SIG-M5 treated with dmso at 0.1 percent for 504 hours (cell line): Measurements from ENCODE around the gene CLGN.
A peak's percentile ranks its signal among the peaks of the same experiment; 100 is the strongest.
"Not testable (repeated sequence)": the region's sequence is repeated elsewhere in the genome, so short reads cannot be mapped to it uniquely, and the experiment has no call there.

Experiments
- DNase-seq: peaks from one replicate; lab custom pipeline; 2025; ENCODE audit not compliant: unreplicated experiment; lab: John Stamatoyannopoulos, UW

CLGN gene, protein sequence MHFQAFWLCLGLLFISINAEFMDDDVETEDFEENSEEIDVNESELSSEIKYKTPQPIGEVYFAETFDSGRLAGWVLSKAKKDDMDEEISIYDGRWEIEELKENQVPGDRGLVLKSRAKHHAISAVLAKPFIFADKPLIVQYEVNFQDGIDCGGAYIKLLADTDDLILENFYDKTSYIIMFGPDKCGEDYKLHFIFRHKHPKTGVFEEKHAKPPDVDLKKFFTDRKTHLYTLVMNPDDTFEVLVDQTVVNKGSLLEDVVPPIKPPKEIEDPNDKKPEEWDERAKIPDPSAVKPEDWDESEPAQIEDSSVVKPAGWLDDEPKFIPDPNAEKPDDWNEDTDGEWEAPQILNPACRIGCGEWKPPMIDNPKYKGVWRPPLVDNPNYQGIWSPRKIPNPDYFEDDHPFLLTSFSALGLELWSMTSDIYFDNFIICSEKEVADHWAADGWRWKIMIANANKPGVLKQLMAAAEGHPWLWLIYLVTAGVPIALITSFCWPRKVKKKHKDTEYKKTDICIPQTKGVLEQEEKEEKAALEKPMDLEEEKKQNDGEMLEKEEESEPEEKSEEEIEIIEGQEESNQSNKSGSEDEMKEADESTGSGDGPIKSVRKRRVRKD

DNA sequence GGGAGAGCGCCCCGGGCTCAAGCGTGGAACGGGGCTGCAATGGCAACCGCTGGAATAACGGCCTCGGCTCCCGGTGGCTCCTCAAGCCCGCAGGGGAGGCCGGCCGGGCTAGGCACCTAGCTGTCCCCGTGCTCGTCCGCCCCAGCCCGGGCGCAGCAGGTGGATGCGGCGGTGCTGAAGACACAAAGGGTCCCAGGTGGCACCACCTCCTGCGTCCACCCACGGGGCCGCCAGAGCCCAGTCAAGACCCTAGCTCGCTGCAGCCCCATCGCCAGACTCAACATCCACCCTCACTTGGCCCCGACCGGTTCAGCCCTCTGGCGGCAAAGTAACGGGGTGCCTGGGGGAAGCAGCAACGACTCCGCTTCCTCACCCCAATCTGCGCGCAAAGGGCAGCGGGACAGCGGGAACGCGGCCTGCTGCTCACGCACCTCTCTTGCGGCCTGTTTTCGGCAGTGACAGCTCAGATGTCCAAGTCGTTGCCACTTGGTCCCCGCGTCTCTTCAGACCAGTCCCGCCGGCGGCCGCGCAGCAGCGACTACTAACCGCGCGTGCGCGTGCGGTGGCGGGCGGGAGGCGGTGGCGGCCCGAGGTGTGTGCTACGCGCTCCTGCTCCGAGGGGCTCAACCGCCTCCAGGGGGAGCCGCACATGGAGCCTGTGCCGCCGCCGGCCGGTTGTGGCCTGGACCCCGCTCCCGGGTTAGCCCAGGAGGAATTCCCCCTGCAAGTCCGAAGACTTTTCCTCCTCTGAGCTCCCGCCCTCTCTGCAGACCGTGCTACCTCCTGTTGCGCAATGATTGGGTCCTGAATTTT lies at the start of gene CLGN:
CLGN (minus strand) TSS at position 543 of the 813 bp plus-strand sequence. CDS start 14,570 bp downstream, outside the sequence.
- peak; percentile 60 for DNase-seq

DNA sequence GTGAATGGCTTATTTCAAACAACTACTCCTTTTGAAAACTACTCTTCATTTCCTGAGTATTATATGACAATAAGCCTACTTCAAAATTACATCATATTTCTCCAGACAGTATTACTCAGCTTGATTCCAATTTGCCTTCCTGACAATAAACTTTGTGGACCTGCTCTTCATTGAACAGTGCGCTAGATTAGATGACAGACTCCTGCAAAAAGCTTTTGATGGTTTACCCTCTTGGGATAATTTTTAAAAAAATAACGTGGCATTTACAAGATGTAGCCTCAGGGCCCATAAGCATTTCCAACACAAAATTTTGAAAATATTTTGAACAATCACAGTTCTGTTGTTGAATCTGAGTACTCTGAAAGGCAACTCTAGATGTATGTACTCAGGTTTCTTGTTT lies 44.7 kb upstream of the CLGN start:
- no peak for DNase-seq

- no peak for DNase-seq
Measured at GRCh38 chr4:140469791-140470733, 42.6 kb upstream of the CLGN start.

GRCh38 chr4:140466146-140466545 lies 38.7 kb upstream of the CLGN start:
- DNase-seq: no peak

DNA sequence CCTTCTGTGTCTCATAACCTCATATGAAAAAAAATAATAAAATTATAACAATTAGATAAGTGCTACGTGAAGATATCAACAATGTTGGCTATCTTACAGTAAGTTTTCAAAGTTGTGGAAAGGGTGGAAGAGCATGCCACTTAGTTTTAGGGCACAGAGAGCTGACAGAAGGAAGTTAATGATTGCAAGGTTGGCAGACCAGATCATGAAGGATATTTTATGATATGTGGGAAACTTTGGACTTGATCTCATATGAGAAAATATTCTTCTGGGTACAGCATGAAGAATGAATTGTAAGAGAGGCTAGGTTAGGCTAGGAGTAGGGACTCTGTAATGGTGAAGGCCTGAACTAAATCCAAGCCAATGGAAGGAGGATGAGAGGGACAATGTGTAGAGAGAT lies 36.2 kb upstream of the CLGN start:
- DNase-seq: no peak

GRCh38 chr4:140463182-140463581 lies 35.7 kb upstream of the CLGN start:
- no peak for DNase-seq

DNA sequence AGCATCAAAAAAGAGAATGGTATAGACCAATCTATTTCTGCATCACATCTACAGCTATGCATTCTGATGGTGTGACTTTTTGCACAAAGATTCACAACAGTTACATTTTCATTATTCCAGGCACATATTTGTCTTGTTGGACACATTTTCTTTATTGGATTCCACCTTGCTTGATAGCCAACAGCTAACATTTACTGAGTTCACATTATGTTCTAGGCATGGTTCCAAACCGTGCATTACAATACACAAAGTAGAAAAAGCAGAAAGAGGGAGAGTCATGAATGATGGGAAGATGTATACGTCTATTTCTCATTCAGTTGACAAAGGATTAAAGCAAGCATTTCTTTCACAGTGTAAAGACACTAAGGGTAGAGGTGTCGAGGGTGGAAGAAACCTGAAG lies 22.9 kb upstream of the CLGN start:
- no peak for DNase-seq

DNA sequence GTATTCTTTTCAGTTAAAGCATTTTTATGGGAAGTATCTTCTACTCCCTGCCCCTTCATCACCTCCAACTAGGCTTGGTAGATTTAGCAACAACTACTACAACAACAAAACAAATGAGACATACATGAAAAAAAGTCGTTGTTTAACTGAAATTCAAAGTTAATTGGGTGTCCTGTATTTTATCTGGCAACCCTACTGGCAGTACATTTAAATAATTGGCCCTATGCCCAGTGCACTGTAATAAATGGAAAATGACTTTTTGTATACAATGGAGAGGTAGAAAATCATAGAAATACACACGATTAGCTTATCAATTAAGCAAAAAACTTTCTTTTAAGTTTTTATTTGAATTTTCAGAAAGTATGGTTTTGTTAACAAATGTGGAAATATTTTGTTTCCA lies 21.4 kb upstream of the CLGN start:
- no peak for DNase-seq

- DNase-seq: no peak
Measured at GRCh38 chr4:140448162-140448561, 20.7 kb upstream of the CLGN start.

DNA sequence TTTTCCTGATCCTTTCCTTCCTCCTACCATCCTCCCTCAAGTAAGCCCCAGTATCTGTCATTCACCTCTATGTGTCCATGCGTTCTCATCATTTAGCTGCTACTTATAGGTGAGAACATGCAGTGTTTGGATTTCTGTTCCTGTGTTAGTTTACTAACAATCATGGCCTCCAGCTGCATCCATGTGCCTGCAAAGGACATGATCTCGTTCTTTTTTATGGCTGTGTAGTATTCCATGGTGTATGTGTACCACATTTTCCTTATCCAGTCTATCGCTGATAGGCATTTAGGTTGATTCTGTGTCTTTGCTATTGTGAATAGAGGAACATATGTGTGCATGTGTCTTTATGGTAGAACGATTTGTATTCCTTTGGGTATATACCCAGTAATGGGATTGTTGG lies 16.9 kb upstream of the CLGN start:
- DNase-seq: not testable (repeated sequence)

- DNase-seq: no peak
Measured at GRCh38 chr4:140439644-140440142, 12.2 kb upstream of the CLGN start.

GRCh38 chr4:140427919-140428471 lies 547 bp upstream of the CLGN start:
- DNase-seq: peak; percentile 33

DNA sequence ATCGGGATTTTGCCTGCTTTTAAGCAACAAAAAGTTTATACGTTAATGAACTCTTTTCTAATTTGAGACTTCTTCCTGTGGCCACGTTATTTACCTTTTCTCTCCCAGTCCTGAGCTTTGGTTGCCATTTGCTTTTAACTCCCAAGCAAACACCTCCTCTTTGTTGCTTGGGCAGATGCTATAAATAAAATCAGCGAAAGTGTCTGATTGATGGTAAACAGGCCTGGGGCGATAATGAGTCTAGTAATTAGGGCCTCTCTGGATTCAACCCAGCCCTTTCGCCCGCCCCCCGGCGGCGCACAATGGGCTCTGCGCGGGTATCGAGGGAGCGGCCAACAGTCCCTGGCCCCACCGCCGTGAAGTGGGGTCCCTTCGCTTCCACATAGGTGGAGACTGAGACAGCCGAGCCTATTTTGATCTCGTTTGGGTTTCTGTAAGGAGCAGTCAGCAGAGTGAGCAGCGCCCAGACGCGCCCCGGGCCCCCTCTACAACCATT lies 790 bp downstream of the CLGN start:
- no peak for DNase-seq

DNA sequence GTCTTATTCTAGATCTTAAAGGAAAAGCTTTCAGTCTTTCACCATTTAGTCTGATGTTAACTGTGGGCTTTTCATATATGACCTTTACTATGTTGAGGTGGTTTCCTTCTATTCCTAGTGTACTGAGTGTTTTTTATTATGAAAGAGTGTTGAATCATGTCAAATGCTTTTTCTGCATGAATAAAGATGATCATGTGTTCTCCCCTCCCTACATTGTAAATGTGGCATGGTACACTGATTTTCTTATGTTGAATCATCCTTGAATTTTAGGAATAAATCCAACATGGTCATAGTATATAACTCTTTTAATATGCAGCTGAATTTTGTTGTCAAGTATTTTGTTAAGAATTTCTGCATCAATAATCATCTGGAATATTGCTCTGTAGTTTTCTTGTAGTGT lies 4.3 kb downstream of the CLGN start:
- DNase-seq: no peak

- not testable (repeated sequence) for DNase-seq
Measured at GRCh38 chr4:140413130-140413969, 14.1 kb downstream of the CLGN start.

DNA sequence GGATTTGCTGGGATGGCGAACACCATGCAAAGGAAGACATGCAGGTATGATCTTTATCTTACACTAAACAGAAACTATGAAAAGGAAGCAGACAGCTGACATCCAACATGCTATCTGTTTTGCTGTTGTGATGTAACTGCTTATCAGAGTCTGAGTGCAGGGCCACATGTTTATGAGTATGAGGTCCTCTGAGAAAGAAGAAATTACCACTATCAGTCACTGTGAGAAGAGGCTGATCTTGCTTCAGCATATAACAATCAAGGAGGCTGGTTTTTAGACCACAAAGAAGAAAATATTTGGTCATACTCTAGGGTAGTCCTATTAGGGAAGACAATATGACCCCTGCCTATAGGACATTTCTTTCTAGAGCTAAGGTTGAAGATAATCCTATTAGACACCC lies 18.5 kb downstream of the CLGN start:
- DNase-seq: no peak

DNA sequence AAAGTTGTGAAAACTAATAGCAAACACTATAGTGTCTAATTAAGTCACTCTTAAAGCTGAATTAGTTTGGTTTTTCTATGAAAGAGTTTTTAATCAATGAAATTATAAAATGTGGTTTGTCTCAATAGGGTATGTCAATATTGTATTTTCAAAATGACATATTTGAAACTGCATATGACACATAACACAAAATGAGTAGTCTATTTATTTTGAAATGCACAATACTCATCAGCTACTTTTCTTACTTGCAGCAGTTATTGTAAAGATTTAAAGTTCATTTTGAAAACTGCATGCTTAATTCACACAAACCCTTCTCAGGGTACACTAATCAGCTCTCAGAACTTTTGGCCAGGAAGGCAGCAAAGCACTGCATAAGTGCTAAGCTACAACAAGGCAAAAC lies 21.2 kb downstream of the CLGN start:
- no peak for DNase-seq

GRCh38 chr4:140400111-140400510 lies 27.3 kb downstream of the CLGN start:
- no peak for DNase-seq

GRCh38 chr4:140395668-140396067 lies 31.8 kb downstream of the CLGN start:
- DNase-seq: no peak
